Activated T-helper 1 cell treated with Interleukin-2 at 50 U/mL for 16 hours (primary cell): ENCODE data around the gene MSS51.
"Not testable (repeated sequence)": the region's sequence is repeated elsewhere in the genome, so short reads cannot be mapped to it uniquely, and the experiment has no call there.

ENCODE experiments used
- DNase-seq: peaks from one replicate; pipeline ENCODE4 v3.0.0-alpha.2; 2020; ENCODE audit warnings: low read depth

Gene MSS51

GRCh38 chr10:73414230-73414945, 19.0 kb downstream of the MSS51 start:
- no peak for DNase-seq

GRCh38 chr10:73413528-73414229, 19.7 kb downstream of the MSS51 start, which contains the start of gene ANXA7:
Gene ANXA7 (minus strand): TSS chr10:73414058. CDS start chr10:73400856, 13,202 bp downstream.
- DNase-seq, result peak; percentile 90

GRCh38 chr10:73413108-73413527, 20.2 kb downstream of the MSS51 start:
- DNase-seq, result peak; percentile 15

GRCh38 chr10:73410897-73411296, 22.5 kb downstream of the MSS51 start:
- DNase-seq, result no peak

GRCh38 chr10:73408978-73409521, 24.3 kb downstream of the MSS51 start:
- no peak for DNase-seq

GRCh38 chr10:73408061-73408460, 25.3 kb downstream of the MSS51 start:
- DNase-seq, result no peak

- no peak for DNase-seq
Measured at GRCh38 chr10:73407495-73407894, 25.9 kb downstream of the MSS51 start.

- DNase-seq, result no peak
Measured at GRCh38 chr10:73406846-73407245, 26.5 kb downstream of the MSS51 start.

- DNase-seq, result no peak
Measured at GRCh38 chr10:73405556-73405955, 27.8 kb downstream of the MSS51 start.

GRCh38 chr10:73404690-73405089, 28.7 kb downstream of the MSS51 start:
- DNase-seq, result no peak

GRCh38 chr10:73401636-73402035, 31.7 kb downstream of the MSS51 start:
- no peak for DNase-seq

GRCh38 chr10:73399063-73399462, 34.3 kb downstream of the MSS51 start:
- no peak for DNase-seq

GRCh38 chr10:73398024-73398423, 35.3 kb downstream of the MSS51 start:
- DNase-seq, result no peak

GRCh38 chr10:73394325-73394724, 39.0 kb downstream of the MSS51 start:
- DNase-seq, result not testable (repeated sequence)

GRCh38 chr10:73388228-73388627, 45.1 kb downstream of the MSS51 start:
- DNase-seq, result no peak

- DNase-seq, result no peak
Measured at GRCh38 chr10:73386583-73386982, 46.8 kb downstream of the MSS51 start.

GRCh38 chr10:73379064-73379748, 54.2 kb downstream of the MSS51 start:
- DNase-seq, result no peak

GRCh38 chr10:73376679-73377078, 56.7 kb downstream of the MSS51 start:
- no peak for DNase-seq
